Progenitor cell of endocrine pancreas (in vitro differentiated cells): ENCODE data around the gene GRIK2. TPM values are rescaled to one million over a fixed set of nuclear protein-coding genes. Genes with fewer than 3 reads are reported as not detected.

Experiments used
- DNase-seq: peaks from one replicate; pipeline ENCODE4 v3.0.0; 2021; ENCODE audit warnings: low spot score; ENCODE audit not compliant: unreplicated experiment
- H3K27ac Mint-ChIP-seq: 2 replicates; pipeline ENCODE4 v1.8.0; 2021; ENCODE audit warnings: mild to moderate bottlenecking, moderate library complexity, mixed read lengths
- H3K27me3 Mint-ChIP-seq: 2 replicates; pipeline ENCODE4 v1.8.0; 2021; ENCODE audit warnings: mixed read lengths
- H3K36me3 Mint-ChIP-seq: 2 replicates; pipeline ENCODE4 v1.8.0; 2022; ENCODE audit warnings: mixed read lengths; ENCODE audit not compliant: insufficient read depth
- H3K4me1 Mint-ChIP-seq: 2 replicates; pipeline ENCODE4 v1.8.0; 2021; ENCODE audit warnings: low read depth, mixed read lengths
- H3K4me3 Mint-ChIP-seq: 2 replicates; pipeline ENCODE4 v1.8.0; 2021; ENCODE audit warnings: low read depth, mild to moderate bottlenecking, moderate library complexity, mixed read lengths
- H3K9me3 Mint-ChIP-seq: 2 replicates; pipeline ENCODE4 v1.8.0; 2021; ENCODE audit warnings: low read depth, mixed read lengths
- CTCF ChIP-seq: fragments of 200-600 bp; sonication (generic); IDR thresholded peaks from one replicate; pipeline ENCODE4 v1.5.0; 2021; ENCODE audit warnings: antibody characterized with exemption, mild to moderate bottlenecking; ENCODE audit not compliant: unreplicated experiment
- total RNA-seq: library from RNA; stranded (reverse); gene quantifications from 2 replicates; pipeline ENCODE4 v1.2.1, GENCODE V29; 2021

Gene GRIK2
- total RNA-seq, 1 donor from 2014 or later = 6.3 TPM

- Mint-ChIP-seq H3K27me3 (no peaks in the 10 kb centered on the region), H3K36me3 (no peaks in the 10 kb centered on the region), H3K4me3 (no peak overlapping the region), H3K4me1 (peaks cover 8% of the 10 kb centered on the region), H3K27ac (no peak overlapping the region), H3K9me3 (peaks cover 5% of the 10 kb centered on the region)
- DNase-seq = no peak
- no peak for TF ChIP-seq CTCF
Measured at GRCh38 chr6:101799531-101799930, 406.0 kb downstream of the GRIK2 start.

GRCh38 chr6:101800598-101800997 is 407.1 kb downstream of the GRIK2 start:
- Mint-ChIP-seq H3K9me3 (no peaks in the 10 kb centered on the region), H3K27me3 (no peaks in the 10 kb centered on the region), H3K4me3 (no peak overlapping the region), H3K4me1 (peaks cover 8% of the 10 kb centered on the region), H3K36me3 (no peaks in the 10 kb centered on the region), H3K27ac (no peak overlapping the region)
- DNase-seq = no peak
- no peak for TF ChIP-seq CTCF

- Mint-ChIP-seq H3K4me1 (peaks cover 8% of the 10 kb centered on the region), H3K36me3 (no peaks in the 10 kb centered on the region), H3K9me3 (no peaks in the 10 kb centered on the region), H3K27me3 (no peaks in the 10 kb centered on the region), H3K27ac (no peak overlapping the region), H3K4me3 (no peak overlapping the region)
- no peak for DNase-seq
- TF ChIP-seq CTCF = no peak
Measured at GRCh38 chr6:101803136-101803535, 409.6 kb downstream of the GRIK2 start.

DNA sequence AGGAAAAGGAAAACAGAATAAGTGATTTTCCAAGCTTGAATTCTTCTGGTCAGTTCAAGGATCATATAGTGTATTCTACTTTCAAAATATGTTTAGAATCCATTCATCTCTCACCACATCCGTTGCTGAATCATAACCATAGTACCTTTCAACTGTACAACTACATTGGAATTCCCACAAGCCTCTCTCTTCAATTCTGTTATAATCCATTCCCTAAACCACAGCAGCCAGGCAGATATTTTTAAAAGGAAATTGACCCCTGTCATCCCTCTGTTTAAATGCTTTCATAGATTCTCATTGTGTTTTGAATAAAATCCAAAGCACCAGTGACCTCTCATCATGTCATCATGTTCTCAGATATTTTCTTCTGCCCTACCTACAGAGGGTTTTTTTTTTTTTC is 412.7 kb downstream of the GRIK2 start:
- Mint-ChIP-seq H3K4me3 (no peak overlapping the region), H3K36me3 (no peaks in the 10 kb centered on the region), H3K4me1 (no peaks in the 10 kb centered on the region), H3K27me3 (no peaks in the 10 kb centered on the region), H3K27ac (no peak overlapping the region), H3K9me3 (no peaks in the 10 kb centered on the region)
- no peak for TF ChIP-seq CTCF
- DNase-seq = no peak

- no peak overlapping the region for H3K27ac Mint-ChIP-seq
- H3K9me3 Mint-ChIP-seq = no peaks in the 10 kb centered on the region
- TF ChIP-seq CTCF = no peak
- H3K4me1 Mint-ChIP-seq = no peaks in the 10 kb centered on the region
- no peaks in the 10 kb centered on the region for H3K27me3 Mint-ChIP-seq
- no peak for DNase-seq
- H3K4me3 Mint-ChIP-seq = no peak overlapping the region
- no peaks in the 10 kb centered on the region for H3K36me3 Mint-ChIP-seq
Measured at GRCh38 chr6:101811108-101811507, 417.6 kb downstream of the GRIK2 start.
